ENCODE data around the gene C4orf46. TPM values are rescaled to one million over a fixed set of nuclear protein-coding genes. Genes with fewer than 3 reads are reported as not detected.

Gene C4orf46
- total and polyA plus RNA-seq, 2 of the 4 experiments (the other 2 are of a cell fraction), result 8.1 to 10.0 TPM

DNA sequence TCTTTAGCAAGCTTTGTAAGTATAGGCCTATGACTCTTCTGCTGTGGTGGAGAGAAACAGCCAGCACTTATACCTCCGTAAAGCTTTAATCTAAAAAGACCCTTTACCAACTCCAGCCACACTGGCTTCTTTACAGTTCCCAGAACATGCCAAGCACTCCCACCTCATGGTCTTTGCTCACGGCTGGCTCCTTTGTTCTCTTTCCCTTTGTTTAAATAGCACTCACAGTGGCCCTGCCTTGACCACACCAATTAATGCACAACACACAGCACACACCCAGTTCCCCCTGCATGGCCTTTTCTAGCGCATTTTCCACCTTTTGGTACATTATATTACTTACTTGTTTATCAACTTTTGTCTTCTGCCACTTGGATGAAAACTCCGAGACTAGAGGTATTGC lies 32.6 kb upstream of the C4orf46 start:
- no peak overlapping the region for H3K56ac ChIP-seq (ENCODE audit: extremely low read depth, insufficient read depth, low read length)
- WGBS, 2 experiments (ENCODE audit: extremely low coverage in 2 of 2, insufficient read length in 1 of 2), result 60% methylated on average over 1 of the region's 4 CpGs; no CpG with 5 or more reads in 1 of the 2 experiments
- H3K18ac ChIP-seq (ENCODE audit: low read depth, low read length), result no peak overlapping the region
- no peak overlapping the region for H3K14ac ChIP-seq (replicated peaks; ENCODE audit: low read depth, low read length)
- no peak overlapping the region for H3K9ac ChIP-seq (ENCODE audit: low read depth, low read length)
- dilution Hi-C loops (cut with HindIII; ENCODE audit: low sequenced_read_pairs, unreplicated experiment), result no loop called here
- H3K27ac ChIP-seq (ENCODE audit: insufficient read depth, low read length), result no peak overlapping the region
- intact Hi-C loops (cut with micrococcal nuclease), result no loop called here
- no peaks in the 10 kb centered on the region for H3K9me3 ChIP-seq (ENCODE audit: control insufficient read depth, insufficient read depth, low read length)
- no peak overlapping the region for H3K4ac ChIP-seq (ENCODE audit: low read depth, low read length)
- DNase-seq, result no peak
- H2AK9ac ChIP-seq (replicated peaks; ENCODE audit: low read depth, low read length, poor library complexity), result no peak overlapping the region
- H2AK5ac ChIP-seq (ENCODE audit: low read depth, low read length), result no peak overlapping the region
- in situ Hi-C loops (cut with MboI; ENCODE audit: low sequenced_read_pairs), result no loop called here
- no peaks in the 10 kb centered on the region for H3K27me3 ChIP-seq (ENCODE audit: control insufficient read depth, insufficient read depth, low read length)
- TF ChIP-seq MAFK (IDR thresholded peaks at IDR 0.05; ENCODE audit: low read depth, low read length) (no peak), MXI1 (IDR thresholded peaks at IDR 0.05; ENCODE audit: borderline replicate concordance, low read depth, low read length) (no peak), RCOR1 (IDR thresholded peaks at IDR 0.05; ENCODE audit: insufficient replicate concordance, low read length) (no peak), CEBPB (IDR thresholded peaks at IDR 0.05; ENCODE audit: low read depth, low read length) (no peak), RAD21 (IDR thresholded peaks at IDR 0.05; ENCODE audit: low read length) (no peak), ELK1 (IDR thresholded peaks at IDR 0.05; ENCODE audit: borderline replicate concordance, low read depth, low read length) (no peak), USF2 (IDR thresholded peaks at IDR 0.05; ENCODE audit: low read depth, low read length) (no peak)
- TF ChIP-seq, protein P1, sequence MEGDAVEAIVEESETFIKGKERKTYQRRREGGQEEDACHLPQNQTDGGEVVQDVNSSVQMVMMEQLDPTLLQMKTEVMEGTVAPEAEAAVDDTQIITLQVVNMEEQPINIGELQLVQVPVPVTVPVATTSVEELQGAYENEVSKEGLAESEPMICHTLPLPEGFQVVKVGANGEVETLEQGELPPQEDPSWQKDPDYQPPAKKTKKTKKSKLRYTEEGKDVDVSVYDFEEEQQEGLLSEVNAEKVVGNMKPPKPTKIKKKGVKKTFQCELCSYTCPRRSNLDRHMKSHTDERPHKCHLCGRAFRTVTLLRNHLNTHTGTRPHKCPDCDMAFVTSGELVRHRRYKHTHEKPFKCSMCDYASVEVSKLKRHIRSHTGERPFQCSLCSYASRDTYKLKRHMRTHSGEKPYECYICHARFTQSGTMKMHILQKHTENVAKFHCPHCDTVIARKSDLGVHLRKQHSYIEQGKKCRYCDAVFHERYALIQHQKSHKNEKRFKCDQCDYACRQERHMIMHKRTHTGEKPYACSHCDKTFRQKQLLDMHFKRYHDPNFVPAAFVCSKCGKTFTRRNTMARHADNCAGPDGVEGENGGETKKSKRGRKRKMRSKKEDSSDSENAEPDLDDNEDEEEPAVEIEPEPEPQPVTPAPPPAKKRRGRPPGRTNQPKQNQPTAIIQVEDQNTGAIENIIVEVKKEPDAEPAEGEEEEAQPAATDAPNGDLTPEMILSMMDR (conservative IDR thresholded peaks at IDR 0.05; ENCODE audit: low read depth, low read length), result no peak
- peaks cover 2% of the 10 kb centered on the region; the same call in 1 of the 2 replicates for H3K4me1 ChIP-seq (ENCODE audit: control insufficient read depth, insufficient read depth, low read length)
- no peak overlapping the region for H4K8ac ChIP-seq (ENCODE audit: low read depth in 2 of 2, low read length in 2 of 2)
- no peak overlapping the region for H2BK15ac ChIP-seq (ENCODE audit: low read depth, low read length)
- no peak overlapping the region for H3K4me2 ChIP-seq (ENCODE audit: low read depth, low read length)
- H2AFZ ChIP-seq (replicated peaks; ENCODE audit: low read length, poor library complexity), result no peak overlapping the region
- no peak overlapping the region for H3K4me3 ChIP-seq (ENCODE audit: insufficient read depth, low read depth, low read length)
- H3K23ac ChIP-seq (ENCODE audit: low read depth, low read length), result no peak overlapping the region
- no peaks in the 10 kb centered on the region for H3K79me1 ChIP-seq (ENCODE audit: low read depth in 1 of 2, low read length in 2 of 2)
- no peak for ATAC-seq (ENCODE audit: low read depth)
- H3K36me3 ChIP-seq (ENCODE audit: control insufficient read depth, insufficient read depth, low read length), result peaks cover 16% of the 10 kb centered on the region
- no peak overlapping the region for H2BK20ac ChIP-seq (ENCODE audit: low read depth, low read length)
- no peak overlapping the region for H2BK5ac ChIP-seq (ENCODE audit: low read depth, low read length, poor library complexity, severe bottlenecking)
- no peak overlapping the region for H4K5ac ChIP-seq (ENCODE audit: low read depth, low read length)
- H4K20me1 ChIP-seq (ENCODE audit: insufficient read depth, low read length), result no peaks in the 10 kb centered on the region
- peaks cover 6% of the 10 kb centered on the region; the same call in 1 of the 2 replicates for H3K9me1 ChIP-seq (ENCODE audit: insufficient read depth, low read length)
- ChIA-PET CTCF (no interaction called here), POLR2A (ENCODE audit: unreplicated experiment) (no interaction called here)
- H4K91ac ChIP-seq (ENCODE audit: insufficient read depth, low read depth, low read length), result no peak overlapping the region
- H2BK120ac ChIP-seq (ENCODE audit: low read depth, low read length), result no peak overlapping the region
- no TSS peak for BruUV-seq (replicated peaks)
